NCI-H187 treated with DMSO at 0.1 percent for 48 hours (cell line): ENCODE data around the gene PRODH2.
"Not testable (repeated sequence)": the region's sequence is repeated elsewhere in the genome, so short reads cannot be mapped to it uniquely, and the experiment has no call there.

Experiments used
- DNase-seq: peaks from one replicate; lab custom pipeline; 2025; lab: John Stamatoyannopoulos, UW

Gene PRODH2

GRCh38 chr19:35781650-35782049, 31.0 kb downstream of the PRODH2 start:
- no peak for DNase-seq

GRCh38 chr19:35780717-35781116, 31.9 kb downstream of the PRODH2 start:
- DNase-seq = no peak

GRCh38 chr19:35780058-35780457, 32.6 kb downstream of the PRODH2 start:
- DNase-seq = no peak

DNA sequence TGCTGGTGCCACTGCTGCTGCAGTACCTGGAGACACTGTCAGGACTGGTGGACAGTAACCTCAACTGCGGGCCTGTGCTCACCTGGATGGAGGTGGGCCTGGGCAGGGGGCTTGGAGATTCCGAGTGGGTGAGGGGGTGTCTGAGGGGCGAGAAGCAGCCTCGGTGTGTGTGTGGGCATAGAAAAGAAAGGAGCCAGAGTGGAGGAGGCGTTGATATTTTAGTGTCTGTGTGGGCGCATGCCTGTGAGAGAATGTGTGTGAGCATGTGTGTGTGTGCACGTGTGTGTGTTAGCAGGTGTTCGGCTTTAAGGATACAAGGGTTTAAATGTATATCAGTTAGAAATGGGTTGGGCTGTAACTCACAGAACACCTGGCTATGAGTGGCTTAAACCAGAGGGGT, 33.6 kb downstream of the PRODH2 start:
- no peak for DNase-seq

- no peak for DNase-seq
These were observed 34.7 kb downstream of the PRODH2 start for GRCh38 chr19:35777961-35778360.

- no peak for DNase-seq
These were observed 35.4 kb downstream of the PRODH2 start for GRCh38 chr19:35777086-35777841.

- DNase-seq = no peak
These were observed 36.4 kb downstream of the PRODH2 start for GRCh38 chr19:35776102-35776788.

DNA sequence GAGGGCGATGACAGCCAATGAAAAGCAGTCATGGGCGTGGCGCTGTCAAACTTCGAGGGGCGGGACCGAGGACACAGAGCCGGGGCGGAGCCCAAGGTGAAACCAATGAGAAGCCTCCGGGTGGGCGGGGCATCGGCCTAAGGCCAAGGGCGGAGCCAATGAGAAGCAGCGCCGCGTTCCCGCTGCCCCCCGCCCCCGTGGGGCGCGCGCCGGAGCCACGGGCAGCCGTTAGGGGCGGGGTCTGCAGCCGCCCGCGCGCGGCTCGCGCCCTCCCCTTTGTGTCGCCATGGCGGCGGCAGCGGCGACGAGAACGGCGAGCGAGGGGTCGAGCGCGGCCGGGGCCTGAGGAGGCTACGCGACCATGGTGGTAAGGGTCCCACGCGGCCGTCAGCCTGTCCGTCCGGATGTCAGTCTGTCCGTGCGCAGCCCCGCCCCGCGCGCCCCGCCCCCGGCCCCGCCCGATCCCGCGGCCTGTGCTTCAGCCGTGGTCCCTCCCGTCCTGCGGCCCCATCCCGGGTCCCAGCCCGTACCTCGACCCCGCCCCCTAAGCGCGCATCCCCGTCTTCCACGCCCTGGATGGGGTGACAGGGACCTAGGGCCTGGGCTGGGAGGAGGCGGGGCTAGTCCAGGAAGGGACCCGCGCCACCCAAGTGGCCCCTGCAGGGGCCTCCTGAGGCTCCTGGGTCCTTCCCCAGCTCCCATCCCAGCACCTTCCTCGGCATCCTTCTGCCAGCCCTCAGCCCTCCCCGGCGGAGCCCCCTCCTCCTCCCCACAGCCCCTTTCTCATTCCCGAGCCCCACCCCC, 37.1 kb downstream of the PRODH2 start, which contains the start of gene ARHGAP33:
TSS of gene ARHGAP33 (plus strand) at position 267 of the 804 bp plus-strand sequence. CDS start at position 362, 95 bp downstream.
- peak; percentile 90 for DNase-seq

DNA sequence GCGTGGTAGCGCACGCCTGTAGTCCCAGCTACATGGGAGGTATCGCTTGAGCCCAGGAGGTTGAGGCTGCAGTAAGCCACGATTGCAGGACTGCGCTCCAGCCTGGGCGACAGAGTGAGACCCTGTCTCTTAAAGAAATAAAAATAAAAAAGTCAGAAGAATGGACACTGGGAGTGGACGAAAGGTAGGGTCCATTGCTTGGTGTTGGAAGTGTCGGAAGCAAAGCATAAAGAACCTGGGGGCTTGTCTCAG, 37.7 kb downstream of the PRODH2 start:
- DNase-seq = no peak

DNA sequence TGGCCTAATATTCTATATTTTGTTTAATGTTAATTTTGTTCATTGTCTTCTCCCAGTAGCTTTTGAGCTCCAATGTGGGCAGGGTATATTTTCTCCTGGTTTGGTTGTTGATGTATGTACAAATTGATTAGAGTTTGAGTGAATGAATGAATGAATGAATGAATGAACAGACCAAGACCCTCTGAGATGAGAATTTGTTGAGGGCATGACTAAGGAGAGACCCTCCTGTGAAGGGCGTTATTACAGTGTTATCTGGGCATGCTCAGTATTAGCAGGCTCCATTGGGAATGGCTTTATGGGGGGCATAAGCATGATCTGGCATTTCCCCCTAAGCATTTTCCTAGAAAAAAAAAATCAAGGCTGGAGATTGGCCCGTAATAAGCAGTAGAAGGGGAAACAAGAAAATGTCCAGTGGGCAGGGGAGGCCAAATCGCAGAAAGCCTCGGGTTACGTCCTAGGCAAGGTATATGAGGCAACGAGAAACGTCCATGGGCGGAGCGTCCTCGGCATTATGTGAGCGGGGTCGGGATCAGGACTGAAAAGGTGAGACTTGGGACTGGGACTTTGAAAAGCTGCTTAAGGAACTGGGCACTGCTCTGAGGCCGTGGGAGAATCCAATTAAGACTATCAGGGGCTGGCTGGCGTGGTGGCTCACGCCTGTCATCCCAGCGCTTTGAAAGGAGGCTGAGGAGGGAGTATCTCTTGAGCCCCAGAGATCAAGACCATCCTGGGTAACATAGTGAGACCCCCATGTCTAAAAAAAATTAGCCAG, 38.2 kb downstream of the PRODH2 start:
- DNase-seq = no peak

DNA sequence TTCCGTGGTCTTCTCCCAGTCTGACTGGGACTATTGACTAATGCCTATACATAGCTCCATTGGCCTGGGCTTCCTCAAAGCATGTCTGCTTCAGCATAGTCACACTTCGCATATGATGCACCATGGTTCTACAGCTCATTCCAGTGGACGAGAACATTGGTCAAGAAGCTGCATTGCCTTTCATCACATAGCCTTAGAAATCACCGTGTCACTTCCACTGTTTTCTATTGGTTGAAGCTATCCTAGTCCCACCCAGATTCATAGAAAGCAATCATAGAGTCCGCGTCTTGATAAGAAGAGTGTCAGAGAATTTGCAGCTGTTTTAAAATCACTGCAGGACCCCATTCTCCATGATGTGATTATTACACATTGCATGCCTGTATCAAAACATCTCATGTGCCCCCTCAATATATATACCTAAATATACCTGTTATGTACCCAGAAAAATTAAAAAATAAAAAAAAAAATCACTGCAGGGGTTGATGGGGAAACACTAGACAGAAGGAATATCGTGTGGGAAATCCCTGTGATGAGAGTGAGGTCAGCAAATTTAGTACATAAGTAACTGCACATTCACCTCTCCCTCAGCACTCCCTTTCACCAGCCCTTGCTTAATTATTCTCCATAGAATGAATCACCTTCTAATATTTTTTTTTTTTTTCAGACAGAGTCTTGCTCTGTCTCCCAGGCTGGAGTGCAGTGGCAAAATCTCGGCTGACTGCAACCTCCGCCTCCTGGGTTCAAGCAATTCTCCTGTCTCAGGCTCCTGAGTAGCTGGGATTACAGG, 39.4 kb downstream of the PRODH2 start:
- no peak for DNase-seq

GRCh38 chr19:35772362-35772761, 40.3 kb downstream of the PRODH2 start:
- not testable (repeated sequence) for DNase-seq

GRCh38 chr19:35768082-35768421, 44.6 kb downstream of the PRODH2 start:
- DNase-seq = no peak

DNA sequence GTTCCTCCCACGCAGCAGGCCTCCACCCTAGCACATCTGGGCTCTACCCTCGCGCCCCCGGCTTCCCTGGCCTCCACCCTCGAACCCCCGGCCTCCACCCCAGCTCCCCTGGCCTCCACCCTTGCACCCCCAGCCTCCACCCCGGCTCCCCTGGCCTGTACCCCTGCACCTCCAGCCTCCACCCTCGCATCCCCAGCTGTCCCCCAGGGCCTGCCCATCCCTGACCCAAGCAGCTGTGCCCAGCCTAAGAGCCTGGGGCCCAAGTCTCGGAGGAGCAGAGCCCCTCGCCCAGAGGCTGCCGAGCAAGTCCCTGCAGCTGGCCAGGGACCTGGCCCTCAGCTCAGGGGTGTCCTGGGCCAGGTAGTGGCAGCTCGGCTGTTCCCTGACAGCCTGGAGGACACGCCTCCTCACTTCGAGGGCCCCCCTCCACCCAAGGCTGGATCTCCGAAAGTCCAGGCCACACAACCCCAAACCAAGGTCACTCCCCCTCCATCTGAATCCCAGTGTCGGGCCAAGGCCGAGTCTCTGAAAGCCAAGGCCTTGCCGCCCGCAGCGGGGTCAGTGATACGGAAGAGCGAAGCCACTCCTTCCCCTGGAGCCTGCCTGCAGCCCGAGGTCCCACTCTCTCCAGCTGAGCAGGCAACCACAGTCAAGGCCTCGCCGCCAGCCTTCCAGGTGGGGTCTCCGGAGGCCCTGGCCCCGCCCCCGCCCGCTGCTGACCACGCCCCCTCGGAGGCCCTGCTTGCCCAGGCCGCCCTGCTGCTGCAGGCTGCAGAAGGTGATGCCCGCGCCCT, 45.2 kb downstream of the PRODH2 start:
- no peak for DNase-seq

DNA sequence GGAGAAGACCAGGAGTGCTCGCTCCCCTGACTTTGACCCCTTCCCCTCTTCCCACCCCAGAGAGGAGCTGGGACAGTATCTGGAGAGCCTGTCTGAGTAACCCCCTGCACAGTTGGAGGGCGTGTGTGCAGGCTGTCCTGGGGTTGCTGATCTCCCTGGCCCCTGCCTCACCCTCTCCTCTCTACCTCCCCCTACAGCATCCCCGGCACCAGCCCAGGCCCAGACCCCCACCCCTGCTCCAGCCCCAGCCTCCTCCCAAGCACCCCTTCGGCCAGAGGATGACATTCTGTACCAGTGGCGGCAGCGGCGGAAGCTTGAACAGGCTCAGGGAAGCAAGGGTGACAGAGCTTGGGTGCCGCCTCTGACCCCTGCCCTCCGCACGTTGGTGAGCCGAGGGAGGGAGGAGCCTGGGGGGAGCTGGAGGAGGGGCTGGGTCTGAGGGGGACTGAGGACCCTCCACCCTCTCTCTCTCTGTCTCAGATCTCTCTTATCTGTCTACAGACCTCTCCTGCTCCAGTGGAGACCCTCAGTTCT, 46.0 kb downstream of the PRODH2 start:
- DNase-seq = no peak

- DNase-seq = no peak
These were observed 48.0 kb downstream of the PRODH2 start for GRCh38 chr19:35764432-35765315.

- no peak for DNase-seq
These were observed 51.8 kb downstream of the PRODH2 start for GRCh38 chr19:35760711-35761349.

GRCh38 chr19:35759697-35760096, 52.9 kb downstream of the PRODH2 start:
- no peak for DNase-seq
